MM.1S (cell line): ENCODE results near the gene CACNG5.

ENCODE experiments used
- DNase-seq: peaks from one replicate; pipeline ENCODE4 v3.0.0-alpha.2; 2015
- H2AFZ ChIP-seq: fragments of 300-600 bp; sonication (generic); 2 replicates; pipeline ENCODE4 v1.6.0; 2016; ENCODE audit warnings: antibody characterized with exemption, low read length
- H3F3A ChIP-seq: fragments of 300-600 bp; sonication (generic); 2 replicates; pipeline ENCODE4 v1.6.1; 2016; ENCODE audit warnings: mild to moderate bottlenecking, antibody characterized with exemption, low read length, moderate library complexity, mixed read lengths; ENCODE audit not compliant: insufficient read depth
- H3K27ac ChIP-seq: fragments of 300-600 bp; sonication (generic); 2 replicates; pipeline ENCODE4 v1.5.1; 2016; ENCODE audit warnings: mild to moderate bottlenecking, low read length
- H3K27me3 ChIP-seq: fragments of 300-600 bp; sonication (generic); replicated peaks from 2 replicates; pipeline ENCODE4 v1.6.0; 2016; ENCODE audit warnings: low read length; ENCODE audit not compliant: insufficient read depth
- H3K36me3 ChIP-seq: fragments of 300-600 bp; sonication (generic); replicated peaks from 2 replicates; pipeline ENCODE4 v1.6.1; 2016; ENCODE audit warnings: mild to moderate bottlenecking, low read length, mixed read lengths; ENCODE audit not compliant: insufficient read depth
- H3K4me1 ChIP-seq: fragments of 300-600 bp; sonication (generic); 2 replicates; pipeline ENCODE4 v1.6.1; 2016; ENCODE audit warnings: low read length, mixed read lengths
- H3K4me2 ChIP-seq: fragments of 300-600 bp; sonication (generic); 2 replicates; pipeline ENCODE4 v1.6.0; 2016; ENCODE audit warnings: low read depth, low read length
- H3K4me3 ChIP-seq: fragments of 300-600 bp; sonication (generic); 2 replicates; pipeline ENCODE4 v1.5.1; 2016; ENCODE audit warnings: low read length, mixed read lengths
- H3K79me2 ChIP-seq: fragments of 300-600 bp; sonication (generic); 2 replicates; pipeline ENCODE4 v1.6.1; 2016; ENCODE audit warnings: mixed run types, low read length, mixed read lengths
- H3K9ac ChIP-seq: fragments of 300-600 bp; sonication (generic); 2 replicates; pipeline ENCODE4 v1.6.1; 2016; ENCODE audit warnings: low read length, mixed read lengths
- H3K9me2 ChIP-seq: fragments of 300-600 bp; sonication (generic); replicated peaks from 2 replicates; pipeline ENCODE4 v1.6.1; 2016; ENCODE audit warnings: mild to moderate bottlenecking, low read length, mixed read lengths; ENCODE audit not compliant: insufficient read depth
- H3K9me3 ChIP-seq: fragments of 300-600 bp; sonication (generic); replicated peaks from 2 replicates; pipeline ENCODE4 v1.6.1; 2016; ENCODE audit warnings: mild to moderate bottlenecking, low read length, mixed read lengths; ENCODE audit not compliant: insufficient read depth
- H4K20me1 ChIP-seq: fragments of 300-600 bp; sonication (generic); 2 replicates; pipeline ENCODE4 v1.6.1; 2016; ENCODE audit warnings: mild to moderate bottlenecking, low read length, moderate library complexity, mixed read lengths; ENCODE audit not compliant: insufficient read depth
- CTCF ChIP-seq: fragments of 300-600 bp; sonication (generic); IDR thresholded peaks from 2 replicates; pipeline ENCODE4 v1.5.1; 2016; ENCODE audit warnings: antibody characterized with exemption, low read length, mixed read lengths
- EZH2 ChIP-seq: fragments of 300-600 bp; sonication (generic); optimal IDR thresholded peaks from 2 replicates; pipeline ENCODE3; 2017; ENCODE audit warnings: low read depth, mild to moderate bottlenecking, antibody characterized with exemption, low read length, mixed read lengths
- EZH2phosphoT487 ChIP-seq: fragments of 300-600 bp; sonication (generic); IDR thresholded peaks from 2 replicates; pipeline ENCODE4 v1.6.1; 2018; ENCODE audit warnings: antibody characterized with exemption, low read length

Gene CACNG5

DNA sequence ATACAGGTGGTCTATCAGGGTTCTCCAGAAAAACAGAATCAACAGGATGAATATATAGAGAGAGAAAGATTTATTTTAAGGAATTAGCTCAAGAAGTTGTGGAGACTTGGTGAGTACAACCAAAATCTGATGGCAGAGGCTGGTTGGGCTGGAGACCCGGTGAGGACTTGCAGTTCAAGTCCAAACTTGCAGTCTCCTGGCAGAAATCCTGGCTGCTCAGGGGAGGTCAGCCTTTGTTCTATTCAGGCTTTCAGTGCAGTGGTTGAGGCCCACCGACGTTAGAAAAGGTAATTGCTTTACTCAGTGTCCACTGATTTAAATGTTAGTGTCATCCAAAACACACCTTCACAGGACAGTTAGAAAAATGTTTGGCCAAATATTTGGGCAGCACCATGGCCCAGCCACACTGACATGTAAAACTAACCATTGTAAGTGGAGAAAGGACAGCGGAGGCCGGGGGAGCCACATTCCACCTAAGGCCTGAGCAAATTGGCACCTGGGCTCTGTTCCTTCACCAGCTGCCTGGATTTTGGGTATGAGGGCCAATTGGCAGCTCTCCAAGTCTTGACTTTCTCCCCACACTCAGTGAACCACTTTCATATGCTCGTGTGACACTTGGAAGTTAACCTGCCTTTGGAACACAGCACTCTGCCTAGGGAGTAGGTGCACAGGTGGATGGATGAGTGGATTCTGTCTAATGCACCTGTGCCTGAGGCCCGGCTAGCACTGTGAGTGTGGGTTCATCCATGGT is 54.7 kb downstream of the CACNG5 start:
- Histone ChIP-seq H3K27me3 (no peaks in the 10 kb centered on the region), H4K20me1 (no peaks in the 10 kb centered on the region), H3K4me2 (no peak overlapping the region), H3F3A (no peaks in the 10 kb centered on the region), H3K9ac (no peak overlapping the region), H3K9me3 (no peaks in the 10 kb centered on the region), H2AFZ (no peak overlapping the region), H3K9me2 (no peaks in the 10 kb centered on the region), H3K4me1 (no peaks in the 10 kb centered on the region), H3K79me2 (no peaks in the 10 kb centered on the region), H3K4me3 (no peak overlapping the region), H3K27ac (no peak overlapping the region), H3K36me3 (no peaks in the 10 kb centered on the region)
- DNase-seq: no peak
- no peak for TF ChIP-seq CTCF
- TF ChIP-seq EZH2: no peak
- TF ChIP-seq EZH2phosphoT487: no peak

DNA sequence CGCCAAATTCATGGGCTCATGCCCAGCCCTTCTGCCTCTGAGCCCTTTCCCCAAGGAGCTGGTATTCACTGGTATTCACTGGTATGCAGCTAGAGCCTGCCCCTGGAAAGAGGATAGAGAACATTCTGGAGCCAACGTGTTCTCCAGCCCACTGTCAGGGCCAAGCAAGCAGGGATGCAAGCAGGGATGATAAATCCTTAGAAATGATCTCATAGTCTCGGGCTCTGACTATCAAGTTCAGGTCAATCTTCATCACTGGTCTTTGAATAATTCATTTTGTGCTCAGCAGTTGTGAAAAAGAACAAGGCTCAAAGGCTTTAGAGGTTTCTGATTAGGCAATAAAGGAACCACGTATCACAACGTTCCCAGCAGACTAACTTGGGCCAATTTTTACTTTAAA is 57.3 kb downstream of the CACNG5 start:
- H2AFZ ChIP-seq: no peak overlapping the region
- no peaks in the 10 kb centered on the region for H3K4me1 ChIP-seq
- no peak overlapping the region for H3K9ac ChIP-seq
- no peaks in the 10 kb centered on the region for H4K20me1 ChIP-seq
- no peak overlapping the region for H3K4me2 ChIP-seq
- no peaks in the 10 kb centered on the region for H3K9me2 ChIP-seq
- H3F3A ChIP-seq: no peaks in the 10 kb centered on the region
- H3K79me2 ChIP-seq: no peaks in the 10 kb centered on the region
- no peaks in the 10 kb centered on the region for H3K36me3 ChIP-seq
- no peak overlapping the region for H3K4me3 ChIP-seq
- no peaks in the 10 kb centered on the region for H3K27me3 ChIP-seq
- TF ChIP-seq EZH2 (no peak), CTCF (no peak), EZH2phosphoT487 (no peak)
- H3K27ac ChIP-seq: no peak overlapping the region
- DNase-seq: no peak
- no peaks in the 10 kb centered on the region for H3K9me3 ChIP-seq

DNA sequence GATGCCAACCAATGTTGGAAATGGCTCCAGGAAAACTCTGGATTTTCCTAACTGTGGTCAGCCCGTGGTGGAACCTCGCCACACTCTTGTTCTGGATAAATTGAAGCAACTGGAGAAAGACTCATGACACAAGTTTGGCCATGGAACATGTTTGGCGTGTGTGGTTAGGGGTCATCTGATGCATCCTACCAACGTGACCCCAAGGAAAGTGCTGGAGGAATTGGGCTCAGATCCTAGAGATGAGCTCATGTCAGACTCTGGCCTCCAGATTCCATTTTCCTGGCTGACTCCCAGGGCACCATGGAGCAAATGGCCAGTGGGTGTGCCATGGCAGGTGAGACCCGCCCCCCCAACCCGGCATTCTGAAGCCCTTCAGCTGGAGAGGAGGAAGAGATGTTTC is 58.5 kb downstream of the CACNG5 start:
- no peak for DNase-seq
- H3K9ac ChIP-seq: no peak overlapping the region
- H3K27ac ChIP-seq: no peak overlapping the region
- no peaks in the 10 kb centered on the region for H3K27me3 ChIP-seq
- H4K20me1 ChIP-seq: no peaks in the 10 kb centered on the region
- no peak overlapping the region for H2AFZ ChIP-seq
- no peak overlapping the region for H3K4me2 ChIP-seq
- no peak overlapping the region for H3K4me3 ChIP-seq
- no peaks in the 10 kb centered on the region for H3K79me2 ChIP-seq
- H3K9me3 ChIP-seq: no peaks in the 10 kb centered on the region
- no peaks in the 10 kb centered on the region for H3K4me1 ChIP-seq
- TF ChIP-seq EZH2 (no peak), EZH2phosphoT487 (no peak), CTCF (no peak)
- no peaks in the 10 kb centered on the region for H3F3A ChIP-seq
- no peaks in the 10 kb centered on the region for H3K9me2 ChIP-seq
- H3K36me3 ChIP-seq: no peaks in the 10 kb centered on the region
